HuH-7 (cell line): Measurements from ENCODE around the gene JAK2.
A peak's percentile ranks its signal among the peaks of the same experiment; 100 is the strongest.
"Not testable (repeated sequence)": the region's sequence is repeated elsewhere in the genome, so short reads cannot be mapped to it uniquely, and the experiment has no call there.

Source experiments
- DNase-seq: peaks from one replicate; pipeline ENCODE4 v3.0.0; 2011; ENCODE audit warnings: low spot score

Gene JAK2

GRCh38 chr9:4980086-4980727 is 4.9 kb upstream of the JAK2 start:
- DNase-seq: no peak

- no peak for DNase-seq
These were observed 2.2 kb upstream of the JAK2 start for GRCh38 chr9:4982721-4983482.

- no peak for DNase-seq
These were observed 1.4 kb upstream of the JAK2 start for GRCh38 chr9:4983601-4984165.

- peak; percentile 52 for DNase-seq
These were observed 876 bp upstream of the JAK2 start for GRCh38 chr9:4984171-4984620.

GRCh38 chr9:4985386-4986266 is 554 bp downstream of the JAK2 start:
- peak; percentile 13 for DNase-seq

GRCh38 chr9:4986296-4986695 is 1.2 kb downstream of the JAK2 start:
- no peak for DNase-seq

GRCh38 chr9:4986783-4987182 is 1.7 kb downstream of the JAK2 start:
- no peak for DNase-seq

GRCh38 chr9:4987961-4988421 is 2.9 kb downstream of the JAK2 start:
- DNase-seq: peak; percentile 43

- DNase-seq: no peak
These were observed 7.8 kb downstream of the JAK2 start for GRCh38 chr9:4992872-4993271.

GRCh38 chr9:4994166-4994890 is 9.3 kb downstream of the JAK2 start:
- no peak for DNase-seq

GRCh38 chr9:4997196-4997595 is 12.1 kb downstream of the JAK2 start:
- DNase-seq: no peak

GRCh38 chr9:4997631-4998030 is 12.6 kb downstream of the JAK2 start:
- DNase-seq: no peak

GRCh38 chr9:5002811-5003210 is 17.7 kb downstream of the JAK2 start:
- no peak for DNase-seq

- DNase-seq: no peak
These were observed 19.4 kb downstream of the JAK2 start for GRCh38 chr9:5004481-5004880.

- no peak for DNase-seq
These were observed 23.1 kb downstream of the JAK2 start for GRCh38 chr9:5008202-5008601.

- no peak for DNase-seq
These were observed 28.3 kb downstream of the JAK2 start for GRCh38 chr9:5013374-5013773.

GRCh38 chr9:5015934-5016333 is 30.9 kb downstream of the JAK2 start:
- DNase-seq: no peak

GRCh38 chr9:5025416-5025815 is 40.3 kb downstream of the JAK2 start:
- no peak for DNase-seq

- not testable (repeated sequence) for DNase-seq
These were observed 46.9 kb downstream of the JAK2 start for GRCh38 chr9:5031941-5032340.

- no peak for DNase-seq
These were observed 55.8 kb downstream of the JAK2 start for GRCh38 chr9:5040730-5041389.
